Ovary (tissue), 3 donors: ENCODE results near the gene PLCB1.

ENCODE experiments used
- CTCF ChIP-seq, 3 donors: fragments of 450-650 bp in 2 of 3; fragments of 200-600 bp in 1 of 3; IDR thresholded peaks; one replicate each; pipeline versions ENCODE4 v1.5.1 to v1.8.0; 2016 to 2022; ENCODE audit warnings: antibody characterized with exemption in 3 of 3, mild to moderate bottlenecking in 1 of 3
- EP300 ChIP-seq: sonication (generic); formaldehyde crosslinking; IDR thresholded peaks from one replicate; pipeline ENCODE4 v1.6.1; 2017; ENCODE audit warnings: antibody characterized with exemption
- POLR2A ChIP-seq: fragments of 450-650 bp; IDR thresholded peaks from one replicate; pipeline ENCODE4 v1.6.1; 2017; ENCODE audit warnings: antibody characterized with exemption, mild to moderate bottlenecking, moderate library complexity
- donor health status: DM: no; HTN: no; CAD: no.

- TF ChIP-seq POLR2A (no peak), CTCF (IDR thresholded peaks at IDR 0.05) (no peak), EP300 (no peak)
Measured at GRCh38 chr20:8394308-8394945, 262.4 kb downstream of the PLCB1 start.
